NOMO-1 treated with DMSO at 0.1 percent for 48 hours (cell line): ENCODE results near the gene SYVN1.

ENCODE experiments used
- DNase-seq: peaks from one replicate; lab custom pipeline; 2025; ENCODE audit not compliant: unreplicated experiment; lab: John Stamatoyannopoulos, UW

Gene SYVN1

DNA sequence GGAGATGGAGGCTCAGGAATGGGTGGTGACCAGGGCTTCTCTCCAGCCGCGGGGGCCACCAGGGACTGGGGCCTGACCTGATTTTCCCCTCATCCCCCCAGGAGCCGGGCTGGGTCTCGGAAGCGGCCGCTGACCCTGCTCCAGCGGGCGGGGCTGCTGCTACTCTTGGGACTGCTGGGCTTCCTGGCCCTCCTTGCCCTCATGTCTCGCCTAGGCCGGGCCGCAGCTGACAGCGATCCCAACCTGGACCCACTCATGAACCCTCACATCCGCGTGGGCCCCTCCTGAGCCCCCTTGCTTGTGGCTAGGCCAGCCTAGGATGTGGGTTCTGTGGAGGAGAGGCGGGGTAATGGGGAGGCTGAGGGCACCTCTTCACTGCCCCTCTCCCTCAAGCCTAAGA is 46.5 kb downstream of the SYVN1 start:
- no peak for DNase-seq

DNA sequence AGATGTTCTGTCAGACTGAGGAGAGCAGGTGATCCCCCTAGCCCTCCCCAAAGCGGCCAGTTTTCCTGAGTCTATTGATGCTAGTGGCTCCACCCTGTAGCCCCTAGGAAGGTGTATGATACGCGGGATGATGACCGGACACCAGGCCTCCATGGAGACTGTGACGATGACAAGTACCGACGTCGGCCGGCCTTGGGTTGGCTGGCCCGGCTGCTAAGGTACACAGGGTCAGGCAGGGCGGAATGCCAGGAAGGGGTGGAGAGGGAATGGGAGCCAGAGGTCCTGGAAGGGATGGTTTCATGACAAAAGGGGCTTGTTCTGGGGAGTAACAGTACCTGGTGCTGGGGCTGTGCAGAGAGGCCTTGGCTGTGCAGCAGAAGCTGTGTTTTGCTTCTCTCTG is 47.1 kb downstream of the SYVN1 start:
- no peak for DNase-seq

DNA sequence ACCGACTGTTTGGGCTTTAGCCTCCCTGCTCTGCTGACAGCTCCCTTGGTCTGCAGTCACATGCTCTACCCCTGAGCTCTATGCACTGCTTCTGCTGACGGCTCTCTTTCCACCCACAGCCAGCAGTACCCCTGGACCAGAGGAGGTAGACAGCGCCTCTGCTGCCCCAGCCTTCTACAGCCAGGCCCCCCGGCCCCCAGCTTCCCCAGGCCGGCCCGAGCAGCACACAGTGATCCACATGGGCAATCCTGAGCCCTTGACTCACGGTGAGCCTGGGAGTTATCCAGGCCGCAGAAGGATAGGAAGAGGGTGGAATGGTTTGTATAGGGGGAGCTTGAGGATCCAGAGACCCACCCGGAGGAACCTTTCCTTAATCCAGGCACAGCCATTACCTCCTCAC is 47.5 kb downstream of the SYVN1 start:
- no peak for DNase-seq

DNA sequence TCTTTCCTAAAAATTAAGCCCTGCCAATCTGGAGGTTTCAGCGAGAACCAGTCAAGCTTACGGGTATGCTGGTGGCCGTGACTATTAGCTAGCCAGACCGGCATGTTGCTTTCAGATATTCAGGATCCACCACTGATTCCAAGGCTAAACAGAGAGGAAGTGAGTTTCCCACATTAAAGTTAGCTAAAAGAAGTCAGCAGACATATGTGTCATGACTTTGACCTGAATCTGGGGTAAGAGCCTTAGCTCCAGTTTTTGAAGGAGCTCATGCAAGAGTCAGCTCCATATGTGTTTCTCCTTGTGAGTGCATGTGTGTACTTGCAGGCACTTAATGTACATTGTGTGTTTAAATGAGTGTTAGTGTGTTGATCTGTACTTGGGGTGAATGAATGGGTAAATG is 48.9 kb downstream of the SYVN1 start:
- no peak for DNase-seq

GRCh38 chr11:65084598-65085375 is 49.5 kb downstream of the SYVN1 start:
- DNase-seq, result no peak

DNA sequence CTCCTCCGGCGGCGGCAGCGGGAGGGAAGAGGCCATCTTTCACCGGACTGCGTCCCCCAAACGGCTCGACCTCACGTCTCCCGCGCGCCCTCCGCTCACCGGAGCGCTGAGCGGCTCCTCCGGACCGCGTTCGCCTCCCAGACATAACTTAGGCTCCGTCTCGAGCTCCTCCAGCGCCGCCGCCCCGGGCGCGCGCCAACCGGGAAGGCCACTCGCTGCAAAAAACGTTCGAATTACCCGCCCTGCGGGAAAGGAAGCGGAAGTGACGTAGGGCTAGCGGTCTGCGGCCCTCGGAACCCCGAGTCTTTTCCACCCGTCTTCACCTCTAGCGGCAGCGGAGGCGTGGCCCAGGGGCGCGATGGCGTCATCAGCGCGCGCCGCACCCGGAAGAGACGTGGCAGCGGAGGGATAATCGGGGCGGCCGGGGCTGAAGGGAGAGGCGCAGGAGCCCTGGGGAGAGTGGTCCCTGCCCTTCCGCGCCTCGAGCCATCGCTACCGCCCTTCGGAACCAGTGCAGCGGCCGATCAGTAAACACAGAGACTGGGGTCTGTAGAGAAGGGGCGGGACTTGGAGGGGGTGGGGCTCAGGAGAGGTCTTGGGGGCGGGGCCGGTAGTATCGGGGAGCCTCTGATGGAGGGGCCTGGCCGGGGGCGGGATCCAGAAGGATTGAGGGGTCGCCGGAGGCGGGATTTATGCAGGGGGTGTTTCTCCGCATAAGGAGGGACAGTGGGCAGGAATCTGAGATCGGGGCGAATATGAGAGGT is 50.3 kb downstream of the SYVN1 start, which contains the start of the genes CDCA5 and ZFPL1:
CDCA5 (minus strand) TSS at position 207 of the 764 bp plus-strand sequence; CDS start at position 145, 62 bp downstream.
ZFPL1 (plus strand) TSS at position 389 of the 764 bp plus-strand sequence. CDS start 477 bp downstream, outside the sequence.
- peak; percentile 95 for DNase-seq

DNA sequence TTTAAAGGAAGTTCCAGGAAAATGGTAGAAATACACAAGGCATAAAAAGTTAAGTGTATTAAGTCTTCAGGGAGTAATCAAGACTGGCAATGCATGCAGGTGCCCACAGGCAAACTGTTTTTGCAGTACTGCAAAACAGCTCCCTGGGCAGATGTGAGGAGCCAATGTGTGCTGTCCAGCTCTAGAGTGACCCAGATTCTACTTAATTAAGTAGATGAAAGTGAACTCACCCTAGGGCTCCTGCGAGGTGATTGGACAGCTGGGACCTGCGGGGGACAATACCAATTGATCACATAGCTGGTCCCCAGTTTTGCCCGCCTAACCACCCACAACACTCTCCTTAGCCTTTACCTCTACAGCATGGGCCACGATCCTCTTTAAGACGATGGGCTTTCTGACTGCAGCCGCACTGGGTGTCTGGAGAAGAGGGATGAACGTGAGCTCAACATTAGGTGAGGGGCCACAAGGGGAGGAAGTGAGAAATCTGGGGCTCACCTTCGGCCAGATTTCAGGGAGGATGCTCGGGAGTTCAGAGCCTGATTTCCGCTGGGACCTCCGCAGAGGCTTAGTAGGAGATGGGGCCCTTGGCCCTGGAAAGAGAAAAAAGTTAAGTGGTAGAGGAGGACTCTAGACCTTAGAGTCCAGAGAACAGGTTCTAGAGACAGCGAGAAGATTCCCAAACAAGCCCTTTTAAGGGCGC is 51.0 kb downstream of the SYVN1 start:
- no peak for DNase-seq

- DNase-seq, result no peak
Observed at GRCh38 chr11:65078786-65079342, 55.5 kb downstream of the SYVN1 start.

DNA sequence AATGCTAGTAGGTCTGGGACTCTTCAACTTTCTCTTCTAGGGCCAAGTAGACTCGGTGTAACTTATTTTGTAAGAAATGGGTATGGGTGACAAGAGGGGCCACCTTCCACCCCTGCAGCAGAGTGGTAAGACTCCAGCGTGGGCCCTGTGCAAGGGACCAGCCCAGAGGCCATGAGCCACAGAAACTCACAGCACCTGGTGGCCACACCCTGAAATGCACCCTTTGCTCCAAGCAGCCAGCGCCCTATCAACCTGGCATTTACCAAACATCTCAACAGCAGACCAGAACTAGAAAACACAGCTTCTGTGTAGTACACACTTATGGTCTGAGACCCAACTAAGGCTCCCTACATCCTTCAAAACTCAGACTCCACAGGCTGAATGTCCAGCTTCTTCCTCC is 56.2 kb downstream of the SYVN1 start:
- DNase-seq, result peak; percentile 39

DNA sequence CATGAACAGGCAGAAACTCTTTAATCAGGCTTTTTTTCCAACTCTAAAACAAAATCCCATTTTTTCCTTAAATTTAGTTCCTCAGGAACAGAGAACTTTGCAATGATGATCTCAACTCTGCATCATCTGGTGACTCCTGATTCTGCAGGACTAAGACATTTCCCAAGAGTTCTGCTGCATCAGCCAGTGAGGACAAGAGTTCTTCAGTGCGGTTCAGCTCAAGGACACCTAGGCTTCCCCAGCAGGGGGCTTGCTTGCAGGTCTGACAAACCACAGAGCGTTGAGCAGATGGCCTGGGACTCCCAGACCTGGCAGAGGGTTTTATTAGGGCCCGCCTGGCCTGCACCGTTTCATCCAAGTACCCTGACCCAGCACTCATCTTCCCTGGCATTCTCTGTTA is 56.9 kb downstream of the SYVN1 start:
- no peak for DNase-seq
